CD8-positive, alpha-beta memory T cell (primary cell): Measurements from ENCODE around the gene HIP1R. TPM values are rescaled to one million over a fixed set of nuclear protein-coding genes. Genes with fewer than 3 reads are reported as not detected.
A peak's percentile ranks its signal among the peaks of the same experiment; 100 is the strongest.
"Not testable (repeated sequence)": the region's sequence is repeated elsewhere in the genome, so short reads cannot be mapped to it uniquely, and the experiment has no call there.

Experiments
- CTCF ChIA-PET: fragments of 350-600 bp; sonication (Branson Sonifier 250); formaldehyde crosslinking; loops from one replicate; lab custom pipeline; 2021; ENCODE audit warnings: antibody characterized with exemption; lab: Charles Lee
- POLR2A ChIA-PET: fragments of 350-600 bp; sonication (Branson Sonifier 250); formaldehyde crosslinking; loops from one replicate; lab custom pipeline; 2021; ENCODE audit warnings: antibody characterized with exemption; lab: Charles Lee
- DNase-seq, 5 donors: peaks; one replicate each; pipeline versions ENCODE4 v3.0.0 to v3.0.0-alpha.2; 2020 to 2022; ENCODE audit warnings: mixed read lengths in 1 of 5
- H3K27ac ChIP-seq: one replicate; pipeline ENCODE4 v1.7.0; 2013; ENCODE audit warnings: low read depth, mild to moderate bottlenecking, low read length, moderate library complexity
- H3K27me3 ChIP-seq: 2 replicates; pipeline ENCODE4 v1.7.0; 2013; ENCODE audit warnings: low read length, mild to moderate bottlenecking; ENCODE audit not compliant: insufficient read depth, poor library complexity, severe bottlenecking
- H3K36me3 ChIP-seq: 2 replicates; pipeline ENCODE4 v1.7.0; 2013; ENCODE audit warnings: mild to moderate bottlenecking, low read length, moderate library complexity; ENCODE audit not compliant: insufficient read depth
- H3K4me1 ChIP-seq: 2 replicates; pipeline ENCODE4 v1.7.0; 2013; ENCODE audit warnings: mild to moderate bottlenecking, low read length, moderate library complexity; ENCODE audit not compliant: insufficient read depth
- H3K4me3 ChIP-seq: 2 replicates; pipeline ENCODE4 v1.7.0; 2013; ENCODE audit warnings: mild to moderate bottlenecking, low read length
- H3K9me3 ChIP-seq: 2 replicates; pipeline ENCODE4 v1.7.0; 2013; ENCODE audit warnings: mild to moderate bottlenecking, low read length
- H3K27ac Mint-ChIP-seq, 8 donors: one replicate each; pipeline ENCODE4 v1.8.0; 2020 to 2021; ENCODE audit warnings: mixed read lengths in 8 of 8, mild to moderate bottlenecking in 6 of 8, inconsistent platforms in 3 of 8, moderate library complexity in 3 of 8
- H3K27me3 Mint-ChIP-seq, 2 donors: one replicate each; pipeline ENCODE4 v1.8.0; 2020 to 2021; ENCODE audit warnings: mixed read lengths in 2 of 2, mild to moderate bottlenecking in 1 of 2, moderate library complexity in 1 of 2
- H3K36me3 Mint-ChIP-seq, 3 donors: one replicate each; pipeline ENCODE4 v1.8.0; 2020 to 2021; ENCODE audit warnings: mixed read lengths in 3 of 3, inconsistent platforms in 1 of 3, mild to moderate bottlenecking in 1 of 3
- H3K4me1 Mint-ChIP-seq, 3 donors: one replicate each; pipeline ENCODE4 v1.8.0; 2020 to 2021; ENCODE audit warnings: mixed read lengths in 3 of 3, inconsistent platforms in 1 of 3, mild to moderate bottlenecking in 1 of 3
- H3K4me3 Mint-ChIP-seq, 7 donors: one replicate each; pipeline ENCODE4 v1.8.0; 2020 to 2021; ENCODE audit warnings: mixed read lengths in 7 of 7, mild to moderate bottlenecking in 6 of 7, moderate library complexity in 4 of 7, inconsistent platforms in 2 of 7
- H3K9me3 Mint-ChIP-seq, 5 donors: one replicate each; pipeline ENCODE4 v1.8.0; 2020 to 2022; ENCODE audit warnings: mixed read lengths in 5 of 5, mild to moderate bottlenecking in 3 of 5, moderate library complexity in 2 of 5, inconsistent platforms in 1 of 5
- polyA plus RNA-seq: library from polyadenylated mRNA; unstranded; fragments of 300-500 nt; fragmentation: Illumina TruSeq; gene quantifications from one replicate; pipeline ENCODE4 v1.2.3, GENCODE V29; 2021
- total RNA-seq, 2 experiments: library from RNA; stranded (reverse); gene quantifications; one replicate each; pipeline ENCODE4 v1.2.3, GENCODE V29; 2021

HIP1R gene
- total and polyA plus RNA-seq, 3 experiments from 2014 or later = 12.5 to 27.2 (median 23.8) TPM

- no peaks in the 10 kb centered on the region for H3K9me3 Mint-ChIP-seq
- Histone ChIP-seq H3K27me3 (no peaks in the 10 kb centered on the region), H3K4me3 (no peak overlapping the region), H3K27ac (no peak overlapping the region), H3K36me3 (no peaks in the 10 kb centered on the region), H3K9me3 (no peaks in the 10 kb centered on the region), H3K4me1 (peaks cover 38% of the 10 kb centered on the region)
- CTCF ChIA-PET = interaction anchor here (0.8 kb wide), 1 partner anchor 15 kb away, joined by 3 read pairs; no protein-coding TSS in a partner anchor
- H3K4me1 Mint-ChIP-seq = peaks cover 39 to 47% (median 43%) of the 10 kb centered on the region in 3 donors
- peak overlapping the region in 1 of 7 donors; percentile 14 for H3K4me3 Mint-ChIP-seq
- no peaks in the 10 kb centered on the region for H3K36me3 Mint-ChIP-seq
- H3K27me3 Mint-ChIP-seq = no peaks in the 10 kb centered on the region
- no peak for DNase-seq
- POLR2A ChIA-PET = no interaction called here
- peak overlapping the region in 5 of 8 donors; percentile 7 to 88 (median 74) for H3K27ac Mint-ChIP-seq
Measured at GRCh38 chr12:122902854-122903692, 67.8 kb downstream of the HIP1R start.

GRCh38 chr12:122903693-122904034 lies 68.4 kb downstream of the HIP1R start:
- H3K4me1 Mint-ChIP-seq = peaks cover 33 to 41% (median 37%) of the 10 kb centered on the region in 3 donors
- no peak overlapping the region for H3K27ac ChIP-seq
- peak overlapping the region in 2 of 8 donors; percentile 38 to 75 for H3K27ac Mint-ChIP-seq
- H3K27me3 ChIP-seq = no peaks in the 10 kb centered on the region
- no peaks in the 10 kb centered on the region for H3K9me3 ChIP-seq
- H3K36me3 Mint-ChIP-seq = no peaks in the 10 kb centered on the region
- no peaks in the 10 kb centered on the region for H3K9me3 Mint-ChIP-seq
- no peaks in the 10 kb centered on the region for H3K27me3 Mint-ChIP-seq
- H3K36me3 ChIP-seq = no peaks in the 10 kb centered on the region
- no peak overlapping the region for H3K4me3 ChIP-seq
- DNase-seq = no peak
- ChIA-PET POLR2A (no interaction called here), CTCF (no interaction called here)
- H3K4me1 ChIP-seq = peaks cover 34% of the 10 kb centered on the region
- H3K4me3 Mint-ChIP-seq = no peak overlapping the region

- H3K4me3 ChIP-seq, DNase-seq, H3K4me3 Mint-ChIP-seq, CTCF ChIA-PET, POLR2A ChIA-PET, H3K27me3 Mint-ChIP-seq, H3K36me3 ChIP-seq, H3K27ac ChIP-seq, H3K27ac Mint-ChIP-seq, H3K9me3 Mint-ChIP-seq, H3K9me3 ChIP-seq, H3K36me3 Mint-ChIP-seq, H3K27me3 ChIP-seq: not testable (repeated sequence)
- H3K4me1 ChIP-seq = peaks cover 18% of the 10 kb centered on the region
- H3K4me1 Mint-ChIP-seq = peaks cover 19 to 25% (median 21%) of the 10 kb centered on the region in 3 donors
Measured at GRCh38 chr12:122905258-122905657, 70.0 kb downstream of the HIP1R start.

DNA sequence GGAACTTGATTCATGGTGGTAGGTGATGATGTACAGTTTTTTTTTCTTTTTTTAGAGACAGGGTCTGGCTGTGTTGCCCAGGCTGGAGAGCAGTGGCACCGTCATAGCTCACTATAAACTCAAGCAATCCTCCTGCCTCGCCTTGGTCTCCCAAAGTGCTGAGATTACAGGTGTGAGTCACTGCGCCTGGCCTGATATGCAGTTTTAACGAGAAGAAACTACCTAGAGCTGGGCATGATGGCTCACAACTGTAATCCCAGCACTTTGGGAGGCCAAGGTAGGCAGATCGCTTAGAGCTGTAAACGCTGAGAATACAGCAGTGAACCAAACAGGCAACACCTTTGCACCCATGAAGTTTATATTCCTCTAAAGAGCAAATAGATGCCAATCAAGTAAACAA lies 73.7 kb downstream of the HIP1R start:
- CTCF ChIA-PET = no interaction called here
- Histone ChIP-seq H3K27me3 (no peaks in the 10 kb centered on the region), H3K4me3 (no peak overlapping the region), H3K36me3 (no peaks in the 10 kb centered on the region), H3K27ac (no peak overlapping the region), H3K9me3 (no peaks in the 10 kb centered on the region), H3K4me1 (no peaks in the 10 kb centered on the region)
- H3K36me3 Mint-ChIP-seq = no peaks in the 10 kb centered on the region
- H3K9me3 Mint-ChIP-seq = no peaks in the 10 kb centered on the region
- POLR2A ChIA-PET = no interaction called here
- no peak overlapping the region for H3K27ac Mint-ChIP-seq
- DNase-seq = no peak
- no peak overlapping the region for H3K4me3 Mint-ChIP-seq
- H3K4me1 Mint-ChIP-seq = no peaks in the 10 kb centered on the region
- no peaks in the 10 kb centered on the region for H3K27me3 Mint-ChIP-seq

GRCh38 chr12:122909442-122910288 lies 74.4 kb downstream of the HIP1R start:
- H3K9me3 ChIP-seq = no peaks in the 10 kb centered on the region
- ChIA-PET POLR2A (no interaction called here), CTCF (no interaction called here)
- H3K4me1 ChIP-seq = no peaks in the 10 kb centered on the region
- no peak overlapping the region for H3K27ac ChIP-seq
- H3K27me3 Mint-ChIP-seq = no peaks in the 10 kb centered on the region
- H3K9me3 Mint-ChIP-seq = no peaks in the 10 kb centered on the region
- H3K36me3 ChIP-seq = no peaks in the 10 kb centered on the region
- H3K4me3 ChIP-seq = no peak overlapping the region
- H3K36me3 Mint-ChIP-seq = no peaks in the 10 kb centered on the region
- no peaks in the 10 kb centered on the region for H3K4me1 Mint-ChIP-seq
- no peaks in the 10 kb centered on the region for H3K27me3 ChIP-seq
- no peak for DNase-seq
- H3K27ac Mint-ChIP-seq = peak overlapping the region in 2 of 8 donors; percentile 23 to 74
- no peak overlapping the region for H3K4me3 Mint-ChIP-seq

Other genes with a start within 250 kb of the HIP1R start
- not detected for gene HCAR2, start 132.1 kb upstream of the HIP1R start, total RNA-seq
- not detected for gene HCAR2, start 132.1 kb upstream of the HIP1R start, polyA plus RNA-seq
- gene HCAR3, start 118.6 kb upstream of the HIP1R start, total RNA-seq = not detected
- not detected for gene HCAR3, start 118.6 kb upstream of the HIP1R start, polyA plus RNA-seq
- gene HCAR1, start 104.6 kb upstream of the HIP1R start, total RNA-seq = under 1 TPM; 0.13 to 0.16 TPM
- not detected for gene HCAR1, start 104.6 kb upstream of the HIP1R start, polyA plus RNA-seq
- gene DENR, start 82.6 kb upstream of the HIP1R start, total RNA-seq = 10 to 100 TPM; 78.8 to 79.3 TPM
- 68.7 TPM for gene DENR, start 82.6 kb upstream of the HIP1R start, polyA plus RNA-seq
- gene CCDC62, start 60.9 kb upstream of the HIP1R start, total RNA-seq = under 1 TPM; 0.35 to 0.53 TPM
- gene CCDC62, start 60.9 kb upstream of the HIP1R start, polyA plus RNA-seq = 0.41 TPM
- gene VPS37B, start 60.7 kb downstream of the HIP1R start, total RNA-seq = 10 to 100 TPM; 19.3 to 19.9 TPM
- 30.6 TPM for gene VPS37B, start 60.7 kb downstream of the HIP1R start, polyA plus RNA-seq
- gene ABCB9, start 131.0 kb downstream of the HIP1R start, total RNA-seq = 1 to 10 TPM; 3.7 to 3.9 TPM
- 0.99 TPM for gene ABCB9, start 131.0 kb downstream of the HIP1R start, polyA plus RNA-seq
- 10 to 100 TPM; 27.7 to 29.5 TPM for gene OGFOD2, start 139.8 kb downstream of the HIP1R start, total RNA-seq
- gene OGFOD2, start 139.8 kb downstream of the HIP1R start, polyA plus RNA-seq = 14.9 TPM
- gene ARL6IP4, start 145.2 kb downstream of the HIP1R start, total RNA-seq = 100 to 1,000 TPM; 172 to 181 TPM
- 246 TPM for gene ARL6IP4, start 145.2 kb downstream of the HIP1R start, polyA plus RNA-seq